IgD-negative memory B cell (primary cell): ENCODE results near the gene MAMDC4. TPM values are rescaled to one million over a fixed set of nuclear protein-coding genes. Genes with fewer than 3 reads are reported as not detected.
"Not testable (repeated sequence)": the region's sequence is repeated elsewhere in the genome, so short reads cannot be mapped to it uniquely, and the experiment has no call there.

Experiments
- H3K27ac Mint-ChIP-seq, 3 donors: one replicate each; pipeline ENCODE4 v1.8.0; 2020 to 2022; ENCODE audit warnings: mild to moderate bottlenecking in 3 of 3, mixed read lengths in 3 of 3, moderate library complexity in 1 of 3
- H3K27me3 Mint-ChIP-seq: one replicate; pipeline ENCODE4 v1.8.0; 2021; ENCODE audit warnings: mixed read lengths
- H3K36me3 Mint-ChIP-seq: one replicate; pipeline ENCODE4 v1.8.0; 2020; ENCODE audit warnings: mild to moderate bottlenecking, mixed read lengths
- H3K4me1 Mint-ChIP-seq, 3 donors: one replicate each; pipeline ENCODE4 v1.8.0; 2020 to 2022; ENCODE audit warnings: mixed read lengths in 3 of 3, mild to moderate bottlenecking in 1 of 3
- H3K4me3 Mint-ChIP-seq, 4 donors: one replicate each; pipeline ENCODE4 v1.8.0; 2020 to 2022; ENCODE audit warnings: mild to moderate bottlenecking in 4 of 4, mixed read lengths in 4 of 4, moderate library complexity in 3 of 4
- H3K9me3 Mint-ChIP-seq, 3 donors: one replicate each; pipeline ENCODE4 v1.8.0; 2020 to 2021; ENCODE audit warnings: mixed read lengths in 3 of 3, mild to moderate bottlenecking in 1 of 3
- polyA plus RNA-seq: library from polyadenylated mRNA; unstranded; fragments of 300-500 nt; fragmentation: Illumina TruSeq; gene quantifications from one replicate; pipeline ENCODE4 v1.2.3, GENCODE V29; 2021

MAMDC4 gene
- polyA plus RNA-seq, 1 donor from 2014 or later, result 0.11 TPM

DNA sequence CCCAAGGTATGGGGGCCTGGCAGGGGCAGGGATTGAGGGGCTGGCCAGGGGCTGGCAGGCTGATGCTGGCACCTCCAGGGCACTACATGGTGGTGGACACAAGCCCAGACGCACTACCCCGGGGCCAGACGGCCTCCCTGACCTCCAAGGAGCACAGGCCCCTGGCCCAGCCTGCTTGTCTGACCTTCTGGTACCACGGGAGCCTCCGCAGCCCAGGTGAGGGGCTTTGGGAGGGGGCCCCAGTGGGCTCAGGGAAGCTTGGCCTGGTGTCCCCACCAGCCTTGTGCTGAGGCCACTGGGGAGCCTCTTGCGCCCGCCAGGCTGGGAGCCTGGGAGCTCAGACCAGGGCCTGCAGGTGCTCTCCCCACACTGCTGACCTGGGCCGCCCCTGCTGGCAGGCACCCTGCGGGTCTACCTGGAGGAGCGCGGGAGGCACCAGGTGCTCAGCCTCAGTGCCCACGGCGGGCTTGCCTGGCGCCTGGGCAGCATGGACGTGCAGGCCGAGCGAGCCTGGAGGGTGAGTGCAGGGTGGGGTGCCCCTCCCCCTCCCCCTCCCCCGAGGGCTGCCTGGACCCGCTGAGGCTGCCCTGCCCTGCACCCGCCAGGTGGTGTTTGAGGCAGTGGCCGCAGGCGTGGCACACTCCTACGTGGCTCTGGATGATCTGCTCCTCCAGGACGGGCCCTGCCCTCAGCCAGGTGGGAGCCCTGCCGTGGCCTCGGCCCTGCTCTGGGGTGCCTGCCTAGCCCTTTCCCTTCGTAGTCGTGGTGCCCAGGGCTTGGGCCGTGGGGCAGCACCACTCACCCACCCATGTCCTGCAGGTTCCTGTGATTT lies 5.7 kb downstream of the MAMDC4 start:
- H3K4me3 Mint-ChIP-seq, result no peak overlapping the region
- no peak overlapping the region for H3K27ac Mint-ChIP-seq
- no peaks in the 10 kb centered on the region for H3K27me3 Mint-ChIP-seq
- no peaks in the 10 kb centered on the region for H3K9me3 Mint-ChIP-seq
- no peaks in the 10 kb centered on the region for H3K36me3 Mint-ChIP-seq
- peaks cover 0 to 3% (median 0%) of the 10 kb centered on the region in 3 donors for H3K4me1 Mint-ChIP-seq

DNA sequence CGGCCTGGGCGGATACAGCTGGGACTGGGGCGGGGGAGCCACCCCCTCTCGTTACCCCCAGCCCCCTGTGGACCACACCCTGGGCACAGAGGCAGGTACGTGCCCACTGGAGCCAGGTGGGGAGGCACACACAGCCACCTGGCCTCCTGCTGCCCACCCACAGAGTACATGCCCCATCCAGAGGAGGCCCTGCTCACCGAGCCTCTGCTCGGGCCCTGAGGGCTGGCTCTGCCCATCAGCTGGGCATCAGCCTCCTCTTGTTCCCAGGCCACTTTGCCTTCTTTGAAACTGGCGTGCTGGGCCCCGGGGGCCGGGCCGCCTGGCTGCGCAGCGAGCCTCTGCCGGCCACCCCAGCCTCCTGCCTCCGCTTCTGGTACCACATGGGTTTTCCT lies 6.3 kb downstream of the MAMDC4 start:
- H3K27me3 Mint-ChIP-seq, result no peaks in the 10 kb centered on the region

DNA sequence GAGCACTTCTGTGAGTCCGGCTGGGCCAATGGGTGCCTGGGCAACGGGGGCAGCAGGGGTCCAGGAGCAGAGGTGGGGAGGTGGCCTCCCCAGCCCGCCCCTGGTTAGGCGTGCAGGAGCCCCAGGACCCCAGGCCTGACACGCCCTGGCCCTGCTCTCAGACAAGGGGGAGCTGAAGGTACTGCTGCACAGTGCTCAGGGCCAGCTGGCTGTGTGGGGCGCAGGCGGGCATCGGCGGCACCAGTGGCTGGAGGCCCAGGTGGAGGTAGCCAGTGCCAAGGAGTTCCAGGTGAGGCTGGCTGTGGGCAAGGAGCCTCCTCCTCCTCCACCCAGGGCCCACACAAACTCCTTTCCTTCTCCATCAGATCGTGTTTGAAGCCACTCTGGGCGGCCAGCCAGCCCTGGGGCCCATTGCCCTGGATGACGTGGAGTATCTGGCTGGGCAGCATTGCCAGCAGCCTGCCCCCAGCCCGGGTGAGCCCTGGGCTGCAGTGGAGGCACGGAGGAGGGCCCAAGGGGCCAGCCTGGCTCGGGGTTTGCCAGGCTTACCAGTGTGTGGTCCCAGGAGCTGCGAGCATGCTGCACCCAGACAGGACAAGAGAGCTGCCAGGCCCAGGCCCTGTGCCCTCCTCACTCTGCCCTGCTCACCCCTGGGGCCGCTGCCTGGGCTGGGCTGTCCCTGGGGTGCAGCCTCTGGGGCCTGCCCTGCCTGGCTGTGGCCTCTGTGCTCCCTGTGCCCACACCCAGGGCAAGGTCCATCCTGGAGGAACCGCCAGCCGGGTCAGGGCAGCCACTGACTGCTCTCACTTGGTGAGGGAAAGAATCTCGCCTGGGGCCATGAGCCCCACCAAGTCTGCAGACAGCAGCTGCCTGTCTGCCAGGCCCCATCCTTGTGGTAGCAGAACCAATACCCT lies 7.0 kb downstream of the MAMDC4 start:
- peaks cover 0 to 4% (median 4%) of the 10 kb centered on the region in 3 donors for H3K4me1 Mint-ChIP-seq
- H3K4me3 Mint-ChIP-seq, result no peak overlapping the region
- H3K27me3 Mint-ChIP-seq, result no peaks in the 10 kb centered on the region
- H3K36me3 Mint-ChIP-seq, result no peaks in the 10 kb centered on the region
- H3K9me3 Mint-ChIP-seq, result no peaks in the 10 kb centered on the region
- no peak overlapping the region for H3K27ac Mint-ChIP-seq

More for the DNA sequence above, 6.3 kb downstream of the MAMDC4 start:
- peaks cover 0 to 3% (median 0%) of the 10 kb centered on the region in 3 donors for H3K4me1 Mint-ChIP-seq
- H3K4me3 Mint-ChIP-seq, result no peak overlapping the region
- H3K36me3 Mint-ChIP-seq, result no peaks in the 10 kb centered on the region
- H3K27ac Mint-ChIP-seq, result no peak overlapping the region
- H3K9me3 Mint-ChIP-seq, result no peaks in the 10 kb centered on the region

DNA sequence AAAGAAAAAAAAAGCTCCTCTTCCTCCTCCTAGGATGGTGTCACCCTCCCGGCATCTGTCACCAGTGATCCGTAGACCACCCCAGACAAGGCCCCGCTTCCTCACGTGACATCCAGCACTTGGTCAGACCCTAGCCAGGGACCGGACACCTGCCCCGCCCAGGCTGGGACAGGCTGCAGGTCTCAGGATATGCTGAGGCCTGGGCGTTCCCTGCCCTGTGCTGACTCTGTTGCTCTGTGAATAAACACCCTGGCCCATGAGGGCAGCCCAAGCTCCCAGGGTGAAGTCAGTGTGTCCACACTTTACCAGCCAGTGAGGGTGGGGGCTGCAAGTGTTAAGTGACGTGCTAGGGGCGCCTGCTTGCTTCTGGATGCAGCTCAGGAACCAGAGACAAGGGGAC lies 8.4 kb downstream of the MAMDC4 start:
- Mint-ChIP-seq H3K36me3 (no peaks in the 10 kb centered on the region), H3K4me3 (peak overlapping the region in 1 of 4 donors; percentile 75), H3K27me3 (no peaks in the 10 kb centered on the region), H3K4me1 (peaks cover 0 to 9% (median 7%) of the 10 kb centered on the region in 3 donors), H3K9me3 (no peaks in the 10 kb centered on the region), H3K27ac (peak overlapping the region in 2 of 3 donors; percentile 35 to 53)

DNA sequence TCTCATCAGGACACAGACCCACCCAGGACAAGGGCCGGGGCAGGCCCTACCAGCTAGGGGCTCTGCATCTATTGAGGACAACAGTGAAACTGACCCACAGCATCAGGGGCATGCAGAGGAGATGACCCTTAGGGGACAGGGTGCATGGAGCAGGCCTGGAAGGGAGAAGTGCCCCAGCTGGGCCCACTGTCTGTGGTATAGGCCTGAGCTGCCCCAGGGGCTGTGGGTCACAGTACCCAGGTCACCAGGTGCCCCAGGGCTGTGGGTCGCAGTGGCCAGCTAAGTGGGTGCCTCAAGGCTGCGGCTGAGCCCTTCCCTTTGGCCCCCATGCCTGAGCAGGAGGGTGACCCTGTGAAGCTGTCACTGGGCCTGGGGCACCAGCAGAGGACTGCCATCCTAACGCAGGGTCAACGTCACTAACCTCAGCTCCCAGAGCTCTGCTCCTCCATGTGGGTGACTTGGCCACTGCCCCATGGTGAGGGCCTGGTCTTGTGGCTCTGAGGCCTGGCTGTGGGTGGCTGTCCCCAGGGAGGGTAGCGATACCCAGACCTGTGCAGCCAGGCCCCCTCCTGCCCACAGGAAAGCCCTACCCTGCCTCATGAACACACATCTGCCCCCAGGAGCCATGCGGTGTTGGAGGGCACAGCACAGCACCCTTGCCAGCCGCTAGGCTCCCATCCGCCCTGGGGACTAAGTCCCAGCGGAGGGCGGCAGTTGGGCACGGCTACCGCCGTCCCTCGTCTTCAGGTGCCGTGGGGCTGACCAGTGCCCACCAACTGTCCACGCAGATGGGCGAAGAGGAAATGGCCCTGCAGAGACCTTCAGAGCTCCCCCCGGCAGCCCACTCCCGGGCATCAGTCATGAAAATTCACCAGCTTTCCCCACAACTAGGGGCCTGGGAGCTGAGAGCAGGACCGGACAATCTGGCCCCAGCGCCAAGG lies 9.1 kb downstream of the MAMDC4 start:
- peak overlapping the region in 1 of 3 donors; percentile 25 for H3K27ac Mint-ChIP-seq
- peak overlapping the region in 1 of 4 donors; percentile 75 for H3K4me3 Mint-ChIP-seq
- H3K9me3 Mint-ChIP-seq, result no peaks in the 10 kb centered on the region
- H3K27me3 Mint-ChIP-seq, result no peaks in the 10 kb centered on the region
- H3K4me1 Mint-ChIP-seq, result peaks cover 0 to 9% (median 9%) of the 10 kb centered on the region in 3 donors
- no peaks in the 10 kb centered on the region for H3K36me3 Mint-ChIP-seq

DNA sequence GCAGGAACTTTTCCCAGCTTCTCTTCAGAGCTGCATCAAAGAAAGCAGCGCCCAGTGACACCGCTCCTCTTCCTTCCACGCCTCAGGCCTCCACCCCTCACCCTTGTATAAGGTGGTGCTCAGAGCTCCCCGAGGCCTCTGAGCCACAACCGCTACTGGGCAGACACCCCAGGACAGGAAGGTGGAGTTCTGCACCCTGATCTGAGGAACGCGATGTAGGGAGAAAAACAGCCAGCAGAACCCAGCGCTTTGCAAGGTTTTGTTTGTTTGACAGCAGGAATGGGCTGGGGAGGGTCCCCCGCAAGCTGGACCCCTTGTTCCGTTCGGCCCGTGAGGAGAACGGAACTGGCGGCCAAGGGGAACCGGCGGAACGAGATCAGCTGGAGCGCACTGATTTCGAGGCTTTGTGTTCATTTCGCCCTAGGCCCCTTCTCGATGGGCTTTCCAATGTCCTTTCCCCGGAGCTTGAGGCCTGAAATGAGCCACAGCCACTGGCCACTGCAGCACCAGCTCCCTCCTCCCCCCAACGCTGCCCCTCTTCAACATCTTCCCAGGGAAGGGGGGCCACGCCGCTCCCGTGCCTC lies 9.8 kb downstream of the MAMDC4 start:
- peak overlapping the region in 1 of 4 donors; percentile 68 for H3K4me3 Mint-ChIP-seq
- H3K9me3 Mint-ChIP-seq, result no peaks in the 10 kb centered on the region
- no peaks in the 10 kb centered on the region for H3K27me3 Mint-ChIP-seq
- H3K36me3 Mint-ChIP-seq, result no peaks in the 10 kb centered on the region
- peaks cover 0 to 9% (median 9%) of the 10 kb centered on the region in 3 donors for H3K4me1 Mint-ChIP-seq
- H3K27ac Mint-ChIP-seq, result peak overlapping the region in 2 of 3 donors; percentile 25 to 40

DNA sequence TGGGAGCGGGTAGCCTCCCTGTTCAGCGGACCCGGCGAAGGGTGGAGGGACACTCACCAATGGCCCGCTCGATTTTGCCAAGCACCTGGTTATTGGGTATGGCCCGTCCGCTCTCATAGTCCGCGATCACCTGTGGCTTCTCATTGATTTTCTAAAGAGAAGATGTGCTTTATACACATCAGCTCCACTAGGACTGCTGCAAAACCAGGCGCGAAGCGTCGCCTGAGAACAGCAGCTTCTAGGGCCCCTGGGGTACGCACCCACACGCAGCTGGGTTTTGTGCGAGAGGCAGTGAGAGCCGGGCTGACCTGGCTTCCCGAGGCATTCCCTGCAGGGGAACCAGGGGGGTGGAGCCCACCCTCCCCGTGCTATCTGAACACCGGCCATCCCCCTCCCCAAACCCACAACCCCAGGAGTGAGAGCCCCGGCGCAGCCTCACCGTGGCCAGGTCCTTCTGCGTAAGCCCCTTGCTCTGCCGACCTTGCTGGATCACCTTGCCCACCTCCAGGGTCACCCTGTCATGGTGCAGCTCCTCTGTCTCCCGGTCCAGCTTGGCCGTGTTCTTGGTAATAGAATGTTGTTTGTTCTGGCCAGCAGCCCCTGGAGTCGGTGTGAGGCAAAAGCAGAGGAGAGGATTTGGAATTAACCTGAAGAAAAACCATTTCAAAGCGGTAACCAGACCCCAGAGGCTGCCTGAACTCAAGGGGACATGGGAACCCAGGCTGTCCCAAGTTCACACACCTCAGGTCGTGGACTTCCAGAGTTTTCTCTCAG lies 10.9 kb downstream of the MAMDC4 start:
- peaks cover 0 to 11% (median 9%) of the 10 kb centered on the region in 3 donors for H3K4me1 Mint-ChIP-seq
- H3K36me3 Mint-ChIP-seq, result no peaks in the 10 kb centered on the region
- H3K4me3 Mint-ChIP-seq, result peak overlapping the region in 1 of 4 donors; percentile 68
- no peaks in the 10 kb centered on the region for H3K27me3 Mint-ChIP-seq
- H3K27ac Mint-ChIP-seq, result peak overlapping the region in 1 of 3 donors; percentile 85
- H3K9me3 Mint-ChIP-seq, result no peaks in the 10 kb centered on the region

DNA sequence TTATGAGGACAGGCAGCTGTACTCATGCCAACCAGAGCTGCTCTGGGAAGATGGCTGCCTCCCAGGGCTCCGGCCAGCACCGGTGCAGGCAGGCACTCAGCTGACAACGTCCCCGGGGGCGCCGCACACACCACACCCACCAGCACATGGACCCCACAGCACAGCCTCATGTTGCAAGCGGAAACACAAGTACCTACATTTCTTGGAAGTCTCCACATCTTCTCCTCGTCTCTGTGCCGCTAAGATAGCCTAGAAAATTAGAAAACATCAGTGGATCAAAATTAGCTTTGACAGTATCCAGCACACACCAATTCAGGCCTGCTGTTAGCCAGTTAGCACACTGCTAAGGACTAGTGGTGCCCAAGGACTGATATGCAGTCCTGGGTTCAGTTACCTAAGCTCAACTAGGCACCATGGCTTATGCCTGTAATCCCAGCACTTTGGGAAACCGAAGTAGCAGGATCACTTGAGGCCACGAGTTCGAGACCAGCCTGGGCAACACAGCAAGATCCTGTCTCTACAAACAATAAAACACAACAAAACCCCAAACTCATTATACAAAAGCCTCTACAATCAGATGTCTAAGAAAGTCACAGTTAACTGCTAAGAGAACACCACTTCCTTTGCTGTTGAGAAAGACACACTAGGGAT lies 11.6 kb downstream of the MAMDC4 start:
- Mint-ChIP-seq H3K9me3 (no peaks in the 10 kb centered on the region), H3K4me3 (peak overlapping the region in 2 of 4 donors; percentile 12 to 68), H3K4me1 (peaks cover 0 to 11% (median 9%) of the 10 kb centered on the region in 3 donors), H3K36me3 (no peaks in the 10 kb centered on the region), H3K27ac (peak overlapping the region; percentile 39 to 85 (median 50)), H3K27me3 (no peaks in the 10 kb centered on the region)

DNA sequence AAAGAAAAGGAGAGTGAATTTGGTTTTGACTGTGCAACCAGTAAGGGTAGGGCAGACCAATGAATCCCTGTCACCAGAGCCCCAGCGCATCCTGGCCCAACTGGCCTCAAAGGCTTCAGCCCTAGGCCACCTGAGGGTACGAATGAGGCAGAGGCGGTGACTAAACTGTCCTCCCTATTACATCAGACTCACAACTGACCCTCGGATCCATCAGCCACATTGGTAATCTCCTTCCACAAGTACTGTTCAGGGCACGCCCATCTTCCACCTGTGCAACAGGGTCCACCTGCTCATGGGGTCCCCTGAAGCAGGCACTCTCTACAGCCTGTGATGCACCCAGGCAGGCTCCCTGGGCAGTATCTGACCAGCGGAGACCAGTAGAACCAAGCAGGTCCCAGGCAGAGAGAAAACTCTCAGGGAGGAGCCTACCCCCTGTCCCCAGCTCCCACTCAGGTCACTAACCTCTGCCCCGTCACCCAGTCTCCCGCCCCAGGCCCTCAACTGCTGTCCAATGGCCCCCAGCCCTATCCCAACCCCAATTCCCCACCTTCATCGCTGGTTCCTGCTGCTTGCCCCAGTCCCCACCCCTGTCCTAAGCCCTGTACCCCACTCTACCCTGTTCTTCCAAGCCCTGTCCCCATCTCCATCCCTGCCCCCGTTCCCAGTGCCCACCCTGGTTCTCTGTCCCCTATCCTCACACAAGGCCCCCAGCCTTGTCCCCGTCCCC lies 13.1 kb downstream of the MAMDC4 start:
- no peaks in the 10 kb centered on the region for H3K9me3 Mint-ChIP-seq
- no peaks in the 10 kb centered on the region for H3K36me3 Mint-ChIP-seq
- H3K4me1 Mint-ChIP-seq, result peaks cover 0 to 11% (median 9%) of the 10 kb centered on the region in 3 donors
- H3K27me3 Mint-ChIP-seq, result no peaks in the 10 kb centered on the region
- H3K4me3 Mint-ChIP-seq, result peak overlapping the region; percentile 65 to 95 (median 83)
- peak overlapping the region in 1 of 3 donors; percentile 95 for H3K27ac Mint-ChIP-seq

DNA sequence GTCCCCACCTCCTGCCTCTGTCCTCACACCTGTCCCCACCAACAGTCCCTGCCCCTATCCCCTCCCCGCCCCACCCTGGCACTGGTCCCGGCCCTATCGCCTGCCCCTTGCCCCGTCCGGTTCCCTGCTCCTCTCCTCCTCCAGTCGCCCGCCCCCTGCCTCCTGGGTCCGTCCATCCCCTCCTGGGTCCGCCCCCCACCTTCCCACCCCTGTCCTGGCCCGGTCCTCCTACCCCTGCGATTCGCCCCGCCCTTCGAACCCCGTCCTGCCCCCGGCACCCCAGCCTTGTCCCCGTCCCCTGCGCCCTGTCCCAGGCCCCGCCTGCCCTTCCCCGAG lies 13.6 kb downstream of the MAMDC4 start:
- Mint-ChIP-seq H3K9me3 (no peaks in the 10 kb centered on the region), H3K36me3 (no peaks in the 10 kb centered on the region), H3K4me3 (peak overlapping the region; percentile 43 to 95 (median 90)), H3K4me1 (peaks cover 0 to 9% (median 8%) of the 10 kb centered on the region in 3 donors), H3K27ac (peak overlapping the region in 1 of 3 donors; percentile 12), H3K27me3 (no peaks in the 10 kb centered on the region)

DNA sequence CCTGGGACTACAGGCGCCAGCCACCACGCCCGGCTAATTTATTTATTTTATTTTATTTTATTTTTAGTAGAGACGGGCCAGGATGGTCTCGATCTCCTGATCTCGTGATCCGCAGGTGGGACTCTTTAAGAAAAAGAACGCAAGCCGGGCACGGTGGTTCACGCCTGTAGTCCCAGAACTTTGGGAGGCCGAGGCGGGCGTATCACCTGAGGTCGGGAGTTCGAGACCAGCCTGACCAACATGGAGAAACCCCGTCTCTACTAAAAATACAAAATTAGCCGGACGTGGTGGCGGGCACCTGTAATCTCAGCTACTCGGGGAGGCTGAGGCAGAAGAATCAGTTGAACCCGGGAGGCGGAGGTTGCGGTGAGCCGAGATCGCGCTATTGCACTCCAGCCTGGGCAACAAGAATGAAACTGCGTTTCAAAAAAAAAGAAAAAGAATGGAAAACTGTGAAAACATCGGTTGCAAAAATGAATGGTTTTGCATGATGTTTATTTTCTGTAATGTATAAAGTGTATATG lies 14.8 kb downstream of the MAMDC4 start:
- not testable (repeated sequence) for H3K36me3 Mint-ChIP-seq, H3K4me1 Mint-ChIP-seq, H3K27ac Mint-ChIP-seq, H3K9me3 Mint-ChIP-seq, H3K27me3 Mint-ChIP-seq
- peak overlapping the region; percentile 73 to 88 (median 80) for H3K4me3 Mint-ChIP-seq

DNA sequence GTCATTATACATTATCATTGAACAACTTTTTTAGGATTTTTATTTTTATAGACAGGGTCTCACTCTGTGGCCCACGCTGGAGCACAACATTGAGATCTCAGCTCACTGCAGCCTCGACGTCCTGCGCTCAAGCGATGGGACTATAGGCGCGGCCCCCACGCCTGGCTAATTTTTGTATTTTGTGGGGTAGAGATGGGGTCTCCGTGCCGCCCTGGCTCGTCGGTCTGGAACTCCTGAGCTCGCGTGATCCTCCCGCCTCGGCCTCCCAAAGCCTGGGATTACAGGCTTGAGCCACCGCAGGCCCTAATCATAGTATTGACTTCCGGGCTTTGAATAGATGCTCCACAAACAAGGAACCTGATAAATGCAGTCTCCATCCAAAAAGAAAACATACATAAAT lies 15.3 kb downstream of the MAMDC4 start:
- Mint-ChIP-seq H3K4me3 (peak overlapping the region; percentile 52 to 88 (median 74)), H3K27ac (peak overlapping the region in 2 of 3 donors; percentile 5 to 67), H3K36me3 (no peaks in the 10 kb centered on the region), H3K4me1 (peaks cover 0 to 9% (median 8%) of the 10 kb centered on the region in 3 donors), H3K9me3 (no peaks in the 10 kb centered on the region), H3K27me3 (no peaks in the 10 kb centered on the region)
